ENCODE data around the gene KLK2. TPM values are rescaled to one million over a fixed set of nuclear protein-coding genes. Genes with fewer than 3 reads are reported as not detected.

Gene KLK2
- total RNA-seq, 1 donor from 2014 or later: not detected

- Histone ChIP-seq H3K27me3 (ENCODE audit: control insufficient read depth, insufficient read depth, low read length) (no peaks in the 10 kb centered on the region), H3K36me3 (ENCODE audit: control insufficient read depth, insufficient read depth, low read length) (no peaks in the 10 kb centered on the region), H3K4me3 (ENCODE audit: low read depth, low read length) (no peak overlapping the region)
- TF ChIP-seq, protein P1, sequence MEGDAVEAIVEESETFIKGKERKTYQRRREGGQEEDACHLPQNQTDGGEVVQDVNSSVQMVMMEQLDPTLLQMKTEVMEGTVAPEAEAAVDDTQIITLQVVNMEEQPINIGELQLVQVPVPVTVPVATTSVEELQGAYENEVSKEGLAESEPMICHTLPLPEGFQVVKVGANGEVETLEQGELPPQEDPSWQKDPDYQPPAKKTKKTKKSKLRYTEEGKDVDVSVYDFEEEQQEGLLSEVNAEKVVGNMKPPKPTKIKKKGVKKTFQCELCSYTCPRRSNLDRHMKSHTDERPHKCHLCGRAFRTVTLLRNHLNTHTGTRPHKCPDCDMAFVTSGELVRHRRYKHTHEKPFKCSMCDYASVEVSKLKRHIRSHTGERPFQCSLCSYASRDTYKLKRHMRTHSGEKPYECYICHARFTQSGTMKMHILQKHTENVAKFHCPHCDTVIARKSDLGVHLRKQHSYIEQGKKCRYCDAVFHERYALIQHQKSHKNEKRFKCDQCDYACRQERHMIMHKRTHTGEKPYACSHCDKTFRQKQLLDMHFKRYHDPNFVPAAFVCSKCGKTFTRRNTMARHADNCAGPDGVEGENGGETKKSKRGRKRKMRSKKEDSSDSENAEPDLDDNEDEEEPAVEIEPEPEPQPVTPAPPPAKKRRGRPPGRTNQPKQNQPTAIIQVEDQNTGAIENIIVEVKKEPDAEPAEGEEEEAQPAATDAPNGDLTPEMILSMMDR (IDR thresholded peaks at IDR 0.05; ENCODE audit: insufficient read depth, low read length, poor library complexity, severe bottlenecking): no peak
- no peak for DNase-seq (ENCODE audit: low read depth)
Observed at GRCh38 chr19:50842130-50842529, 31.1 kb upstream of the KLK2 start.

GRCh38 chr19:50843205-50843604 lies 30.0 kb upstream of the KLK2 start:
- H3K27me3 ChIP-seq (ENCODE audit: control insufficient read depth, insufficient read depth, low read length): no peaks in the 10 kb centered on the region
- TF ChIP-seq, protein P1 (IDR thresholded peaks at IDR 0.05; ENCODE audit: insufficient read depth, low read length, poor library complexity, severe bottlenecking): no peak
- no peak overlapping the region for H3K4me3 ChIP-seq (ENCODE audit: low read depth, low read length)
- H3K36me3 ChIP-seq (ENCODE audit: control insufficient read depth, insufficient read depth, low read length): no peaks in the 10 kb centered on the region
- no peak for DNase-seq (ENCODE audit: low read depth)

DNA sequence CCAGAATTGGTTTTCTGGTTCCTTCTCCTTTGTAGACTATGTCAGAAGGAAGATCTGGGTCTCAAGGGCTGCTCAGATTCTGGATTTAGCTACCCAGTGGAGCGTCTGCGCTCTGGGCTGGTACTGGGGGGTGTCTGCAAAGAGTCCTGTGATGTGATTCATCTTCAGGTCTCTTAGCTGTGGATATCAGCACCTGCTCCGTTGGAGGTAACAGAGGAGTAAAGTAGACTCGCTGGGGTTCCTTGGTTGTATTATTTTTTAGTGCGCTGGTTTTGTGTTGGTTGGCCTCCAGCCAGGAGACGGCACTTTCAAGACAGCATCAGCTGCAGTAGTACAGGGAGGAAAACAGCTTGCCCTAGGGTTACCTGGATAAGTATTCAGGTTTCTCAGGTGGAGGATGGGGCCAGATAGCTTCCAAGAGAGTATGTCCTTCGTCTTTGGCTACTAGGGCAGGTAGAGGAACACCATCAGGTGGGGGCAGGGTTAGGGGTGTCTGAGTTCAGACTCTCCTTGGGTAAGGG lies 29.5 kb upstream of the KLK2 start:
- H3K27me3 ChIP-seq (ENCODE audit: control insufficient read depth, insufficient read depth, low read length): no peaks in the 10 kb centered on the region
- DNase-seq (ENCODE audit: low read depth): no peak

GRCh38 chr19:50844296-50844935 lies 28.8 kb upstream of the KLK2 start:
- Histone ChIP-seq H3K4me3 (ENCODE audit: low read depth, low read length) (no peak overlapping the region), H3K36me3 (ENCODE audit: control insufficient read depth, insufficient read depth, low read length) (no peaks in the 10 kb centered on the region), H3K27me3 (ENCODE audit: control insufficient read depth, insufficient read depth, low read length) (no peaks in the 10 kb centered on the region)
- no peak for DNase-seq (ENCODE audit: low read depth)
- TF ChIP-seq, protein P1 (IDR thresholded peaks at IDR 0.05; ENCODE audit: insufficient read depth, low read length, poor library complexity, severe bottlenecking): no peak

More for the DNA sequence above, 29.5 kb upstream of the KLK2 start:
- Histone ChIP-seq H3K36me3 (ENCODE audit: control insufficient read depth, insufficient read depth, low read length) (no peaks in the 10 kb centered on the region), H3K4me3 (ENCODE audit: low read depth, low read length) (no peak overlapping the region)
- TF ChIP-seq, protein P1 (IDR thresholded peaks at IDR 0.05; ENCODE audit: insufficient read depth, low read length, poor library complexity, severe bottlenecking): no peak

- H3K36me3 ChIP-seq (ENCODE audit: control insufficient read depth, insufficient read depth, low read length): no peaks in the 10 kb centered on the region
- DNase-seq (ENCODE audit: low read depth): no peak
- TF ChIP-seq, protein P1 (IDR thresholded peaks at IDR 0.05; ENCODE audit: insufficient read depth, low read length, poor library complexity, severe bottlenecking): no peak
- H3K4me3 ChIP-seq (ENCODE audit: low read depth, low read length): no peak overlapping the region
- H3K27me3 ChIP-seq (ENCODE audit: control insufficient read depth, insufficient read depth, low read length): no peaks in the 10 kb centered on the region
Observed at GRCh38 chr19:50850738-50851137, 22.5 kb upstream of the KLK2 start.

- Histone ChIP-seq H3K4me3 (ENCODE audit: low read depth, low read length) (no peak overlapping the region), H3K27me3 (ENCODE audit: control insufficient read depth, insufficient read depth, low read length) (no peaks in the 10 kb centered on the region), H3K36me3 (ENCODE audit: control insufficient read depth, insufficient read depth, low read length) (no peaks in the 10 kb centered on the region)
- TF ChIP-seq, protein P1 (IDR thresholded peaks at IDR 0.05; ENCODE audit: insufficient read depth, low read length, poor library complexity, severe bottlenecking): no peak
- no peak for DNase-seq (ENCODE audit: low read depth)
Observed at GRCh38 chr19:50851620-50852019, 21.6 kb upstream of the KLK2 start.
